B cell (primary cell): Measurements from ENCODE around the gene CFL1. TPM values are rescaled to one million over a fixed set of nuclear protein-coding genes. Genes with fewer than 3 reads are reported as not detected.

ENCODE experiments used
- ATAC-seq: fragments of 200-7000 bp; cut with Tn5 transposase; one replicate; pipeline ENCODE4 v1.10.0; 2021; ENCODE audit warnings: low read depth, mild to moderate bottlenecking, moderate number of reproducible peaks, moderate library complexity
- CTCF ChIA-PET: fragments of 350-600 bp; sonication (Branson Sonifier 250); formaldehyde crosslinking; loops from one replicate; lab custom pipeline; 2021; ENCODE audit warnings: antibody characterized with exemption, inconsistent platforms; lab: Charles Lee
- POLR2A ChIA-PET: fragments of 350-600 bp; sonication (Branson Sonifier 250); formaldehyde crosslinking; loops from one replicate; lab custom pipeline; 2021; ENCODE audit warnings: antibody characterized with exemption; lab: Charles Lee
- DNase-seq: peaks from one replicate; pipeline ENCODE4 v3.0.0; 2013
- H2AFZ ChIP-seq: 2 replicates; pipeline ENCODE4 v1.6.1; 2012; ENCODE audit warnings: mild to moderate bottlenecking, low read depth, low read length; ENCODE audit not compliant: insufficient read depth, poor library complexity, severe bottlenecking
- H3K27ac ChIP-seq, 2 donors: 1 replicate in 1 of 2; 2 replicates in 1 of 2; pipeline ENCODE4 v1.5.1; 2012 to 2013; ENCODE audit warnings: low read length in 2 of 2, mild to moderate bottlenecking in 2 of 2, moderate library complexity in 1 of 2
- H3K27me3 ChIP-seq, 4 experiments: fragments of 200-600 bp in 1 of 4; sonication (generic) in 1 of 4; replicated peaks in 1 of 4; 1 replicate in 2 of 4; 2 replicates in 2 of 4; pipeline versions ENCODE4 v1.6.1 to v1.7.0; 2013 to 2016; ENCODE audit warnings: low read length in 3 of 4, mild to moderate bottlenecking in 2 of 4, mixed read lengths in 1 of 4, moderate library complexity in 1 of 4; ENCODE audit not compliant: insufficient read depth in 4 of 4, control insufficient read depth in 3 of 4; ENCODE audit errors: control extremely low read depth in 1 of 4
- H3K36me3 ChIP-seq, 2 experiments: replicated peaks in 1 of 2; 1 replicate in 1 of 2; 2 replicates in 1 of 2; pipeline versions ENCODE4 v1.6.1 to v1.7.1; 2013; ENCODE audit warnings: low read length in 1 of 2; ENCODE audit not compliant: insufficient read depth in 2 of 2, control insufficient read depth in 1 of 2; ENCODE audit errors: control extremely low read depth in 1 of 2, extremely low read depth in 1 of 2
- H3K4me1 ChIP-seq, 2 donors: fragments of 200-600 bp in 1 of 2; sonication (generic) in 1 of 2; 1 replicate in 1 of 2; 2 replicates in 1 of 2; pipeline versions ENCODE4 v1.5.1 to v1.6.1; 2013 to 2017; ENCODE audit warnings: low read length in 2 of 2; ENCODE audit not compliant: control insufficient read depth in 2 of 2, insufficient read depth in 2 of 2
- H3K4me2 ChIP-seq: replicated peaks from 2 replicates; pipeline ENCODE3; 2012; ENCODE audit warnings: mild to moderate bottlenecking, low read depth, low read length; ENCODE audit not compliant: poor library complexity, severe bottlenecking
- H3K4me3 ChIP-seq, 5 experiments: fragments of 200-600 bp in 1 of 5; sonication (generic) in 1 of 5; 1 replicate in 3 of 5; 2 replicates in 2 of 5; pipeline versions ENCODE4 v1.5.1 to v1.7.0; 2011 to 2016; ENCODE audit warnings: low read length in 4 of 5, mild to moderate bottlenecking in 4 of 5, low read depth in 2 of 5, control low read depth in 1 of 5, moderate library complexity in 1 of 5; ENCODE audit not compliant: insufficient read depth in 1 of 5; ENCODE audit errors: control extremely low read depth in 1 of 5, extremely low read depth in 1 of 5
- H3K79me2 ChIP-seq: fragments of 200-600 bp; sonication (generic); one replicate; pipeline ENCODE4 v1.6.0; 2016; ENCODE audit warnings: low read length; ENCODE audit not compliant: control insufficient read depth, insufficient read depth
- H3K9ac ChIP-seq: fragments of 200-600 bp; sonication (generic); 2 replicates; pipeline ENCODE4 v1.6.1; 2017; ENCODE audit warnings: mild to moderate bottlenecking, low read length, moderate library complexity
- H3K9me3 ChIP-seq, 3 donors: one replicate each; pipeline versions ENCODE4 v1.6.1 to v1.7.1; 2013; ENCODE audit warnings: low read length in 2 of 3; ENCODE audit not compliant: control insufficient read depth in 2 of 3, insufficient read depth in 1 of 3; ENCODE audit errors: control extremely low read depth in 1 of 3
- H4K20me1 ChIP-seq: 2 replicates; pipeline ENCODE4 v1.6.0; 2012; ENCODE audit warnings: mild to moderate bottlenecking, low read length; ENCODE audit not compliant: insufficient read depth, control insufficient read depth, poor library complexity, severe bottlenecking
- H3K27ac Mint-ChIP-seq: one replicate; pipeline ENCODE4 v1.8.0; 2021; ENCODE audit warnings: mixed read lengths
- H3K27me3 Mint-ChIP-seq: one replicate; pipeline ENCODE4 v1.8.0; 2021; ENCODE audit warnings: mixed read lengths
- H3K4me1 Mint-ChIP-seq: one replicate; pipeline ENCODE4 v1.8.0; 2021; ENCODE audit warnings: mixed read lengths
- H3K4me3 Mint-ChIP-seq: one replicate; pipeline ENCODE4 v1.8.0; 2021; ENCODE audit warnings: mixed read lengths
- H3K9me3 Mint-ChIP-seq: one replicate; pipeline ENCODE4 v1.8.0; 2022; ENCODE audit warnings: mixed read lengths; ENCODE audit not compliant: insufficient read depth
- CTCF ChIP-seq: fragments of 200-600 bp; IDR thresholded peaks from one replicate; pipeline ENCODE4 v1.8.0; 2022; ENCODE audit warnings: antibody characterized with exemption, mild to moderate bottlenecking
- EZH2 ChIP-seq: IDR thresholded peaks from 2 replicates; pipeline ENCODE4 v1.6.1; 2012; ENCODE audit warnings: borderline replicate concordance, low read depth, mild to moderate bottlenecking, moderate library complexity, low read length; ENCODE audit not compliant: insufficient read depth, poor library complexity, severe bottlenecking
- WGBS: methylation state at CpG from one replicate; pipeline ENCODE4 v1.1.5; 2013; ENCODE audit warnings: missing lambda C conversion rate; ENCODE audit not compliant: insufficient coverage; 5-methylcytosine and 5-hydroxymethylcytosine counted together
- intact Hi-C: fragments of 100-400 bp; cut with micrococcal nuclease; formaldehyde crosslinking; loops from one replicate; pipeline ENCODE4 v1.10.0; 2022
- polyA plus RNA-seq: library from polyadenylated mRNA; depleted of rRNA; stranded (reverse); fragments of >200 nt; gene quantifications from 2 replicates; pipeline ENCODE4 v1.2.3, GENCODE V29; 2012
- total RNA-seq, 2 donors: library from RNA; stranded (reverse); fragments of 120-200 nt in 1 of 2; gene quantifications; 1 replicate in 1 of 2; 2 replicates in 1 of 2; pipeline versions ENCODE4 v1.2.3 to v1.2.4, GENCODE V29; 2013 to 2022

CFL1 gene
- total and polyA plus RNA-seq, 2 donors (not counting 1 experiment from before 2014, with no cell fraction given), result 455 to 990 TPM

- H3K9ac ChIP-seq, result no peak overlapping the region
- H3K4me2 ChIP-seq, result no peak overlapping the region
- Mint-ChIP-seq H3K27me3 (no peaks in the 10 kb centered on the region), H3K27ac (no peak overlapping the region), H3K4me1 (peaks cover 20% of the 10 kb centered on the region), H3K9me3 (no peaks in the 10 kb centered on the region), H3K4me3 (no peak overlapping the region)
- H4K20me1 ChIP-seq, result peaks cover 24% of the 10 kb centered on the region
- ChIA-PET POLR2A (interaction anchor here (0.6 kb wide), 1 partner anchor 768 kb away, joined by 4 read pairs; no protein-coding TSS in a partner anchor), CTCF (interaction anchor here (1.3 to 7.0 kb wide), 2 partner anchors 15 to 20 kb away, joined by 6 to 65 read pairs; partner anchors contain the start of genes CCDC85B and FIBP)
- H3K9me3 ChIP-seq, result no peaks in the 10 kb centered on the region
- 89% methylated on average over 17 of the region's 29 CpGs for WGBS
- intact Hi-C loops, result no loop called here
- H3K4me3 ChIP-seq, result no peak overlapping the region
- TF ChIP-seq EZH2, result no peak
- TF ChIP-seq CTCF, result no peak
- H3K27ac ChIP-seq, result no peak overlapping the region
- ATAC-seq (no peak), DNase-seq (no peak)
- H3K36me3 ChIP-seq, result peaks cover 0 to 40% of the 10 kb centered on the region in 2 experiments
- H3K27me3 ChIP-seq, result no peaks in the 10 kb centered on the region
- H3K79me2 ChIP-seq, result peaks cover 11% of the 10 kb centered on the region
- peaks cover 7 to 14% of the 10 kb centered on the region in 2 donors for H3K4me1 ChIP-seq
- no peak overlapping the region for H2AFZ ChIP-seq
Observed at GRCh38 chr11:65867284-65868071, 9.5 kb upstream of the CFL1 start.
